H1 (cell line): ENCODE results near the gene JOSD2. TPM values are rescaled to one million over a fixed set of nuclear protein-coding genes. Genes with fewer than 3 reads are reported as not detected.

Experiments
- CTCF ChIP-seq, 3 experiments: IDR thresholded peaks; 1 replicate in 2 of 3; 2 replicates in 1 of 3; pipeline versions ENCODE4 v1.5.1 to v1.6.1; 2011; ENCODE audit warnings: low read length in 3 of 3, mild to moderate bottlenecking in 3 of 3, inconsistent platforms in 2 of 3, low read depth in 1 of 3, moderate library complexity in 1 of 3; ENCODE audit not compliant: insufficient read depth in 1 of 3; ENCODE audit errors: control extremely low read depth in 1 of 3
- EGR1 ChIP-seq: IDR thresholded peaks from 2 replicates; pipeline ENCODE4 v1.6.1; 2011; ENCODE audit warnings: low read depth, low read length, borderline replicate concordance
- NRF1 ChIP-seq: IDR thresholded peaks from 2 replicates; pipeline ENCODE4 v1.6.1; 2011; ENCODE audit warnings: mild to moderate bottlenecking, low read depth, low read length, improper control_type of control experiment
- USF2 ChIP-seq: IDR thresholded peaks from 2 replicates; pipeline ENCODE4 v1.6.1; 2011; ENCODE audit warnings: low read length, improper control_type of control experiment
- polyA plus RNA-seq, 7 experiments: library from polyadenylated mRNA; depleted of rRNA in 3 of 7; stranded (reverse) in 5 of 7; unstranded in 2 of 7; fragments of >200 nt in 5 of 7; fragments of 200-250 nt in 2 of 7; gene quantifications; 1 replicate in 5 of 7; 2 replicates in 1 of 7; 4 replicates in 1 of 7; pipeline versions ENCODE4 v1.2.1 to v1.2.3, GENCODE V29; 2011 to 2013; ENCODE audit warnings: missing spikeins in 2 of 7, mixed read lengths in 2 of 7
- total RNA-seq: library from RNA; stranded (reverse); fragmentation: NEBNext Ultra II Directional; extraction: Animal tissue kit (Norgen Biotek cat#: 25700); gene quantifications from 2 replicates; pipeline ENCODE4 v1.2.1, GENCODE V29; 2021

The JOSD2 gene
- total and polyA plus RNA-seq, 2 of the 8 experiments (the other 6 are each of a cell fraction or from before 2014, with no cell fraction given): 1.9 to 6.6 TPM

- peak; percentile 12 to 35 (median 16) for TF ChIP-seq CTCF (IDR thresholded peaks at IDR 0.05; ENCODE audit: control extremely low read depth in 1 of 3, insufficient read depth in 1 of 3, low read depth in 1 of 3, low read length in 3 of 3)
- no peak for TF ChIP-seq USF2
- no peak for TF ChIP-seq EGR1
- TF ChIP-seq NRF1: no peak
Observed at GRCh38 chr19:50547385-50548190, 36.6 kb upstream of the JOSD2 start (continued).
